ENCODE results near the gene GNG11. TPM values are rescaled to one million over a fixed set of nuclear protein-coding genes. Genes with fewer than 3 reads are reported as not detected.

GNG11 gene
- total and polyA plus RNA-seq, 10 of the 15 experiments (the other 5 are each of a cell fraction or from before 2014, with no cell fraction given): 0.15 to 2.4 (median 0.84) TPM

DNA sequence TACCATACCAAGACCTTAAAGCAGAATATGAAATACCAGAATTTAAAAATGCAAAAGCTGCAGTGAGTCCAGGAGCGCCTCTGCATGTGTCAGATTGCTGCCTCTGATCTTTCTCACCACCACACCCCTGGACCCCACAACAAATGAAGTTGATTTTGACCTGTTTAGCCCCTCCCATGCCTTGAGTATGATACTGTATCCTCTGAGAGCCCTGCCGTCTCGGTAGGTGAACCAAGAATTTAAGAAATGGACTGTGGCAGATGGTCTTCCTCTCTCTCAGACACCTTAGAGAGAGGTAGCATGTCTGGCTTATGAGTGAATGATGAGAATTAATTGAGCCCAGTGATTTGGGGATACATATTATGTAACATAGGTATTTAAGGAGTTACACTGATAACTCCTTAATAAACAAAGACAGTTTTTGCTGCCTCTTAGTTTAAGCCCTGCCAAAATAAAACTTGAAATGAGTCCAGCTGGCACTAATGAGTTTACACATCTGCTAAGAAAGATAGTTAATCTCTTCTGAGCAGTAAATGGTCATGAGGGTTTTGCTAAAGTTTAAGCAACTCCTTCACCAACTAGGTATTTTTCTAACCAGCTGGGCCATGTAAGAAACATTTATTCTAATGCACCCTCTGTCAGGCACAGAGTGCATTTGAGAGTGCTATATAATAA lies 26.4 kb upstream of the GNG11 start:
- WGBS (ENCODE audit: insufficient coverage, insufficient replicate concordance, low lambda C conversion rate, missing lambda C conversion rate): 25% methylated on average over 3 of the region's 3 CpGs
- Histone ChIP-seq H4K20me1 (ENCODE audit: control insufficient read depth, insufficient read depth) (no peaks in the 10 kb centered on the region), H2AFZ (ENCODE audit: control insufficient read depth, low read depth, low read length) (no peak overlapping the region), H3K4me2 (ENCODE audit: control insufficient read depth, insufficient read depth) (no peak overlapping the region), H3K9me3 (replicated peaks; ENCODE audit: control insufficient read depth, insufficient read depth, low read length) (no peaks in the 10 kb centered on the region), H3K27ac (ENCODE audit: control insufficient read depth, insufficient read depth) (no peak overlapping the region), H3K27me3 (replicated peaks in 1 of 2; ENCODE audit: control insufficient read depth in 2 of 2, insufficient read depth in 2 of 2, low read length in 1 of 2) (peaks cover 0 to 10% of the 10 kb centered on the region in 2 experiments; a peak in 3 of 4 replicates), H3K4me3 (no peak overlapping the region), H3K4me1 (ENCODE audit: control insufficient read depth, insufficient read depth, low read length) (no peaks in the 10 kb centered on the region), H3K79me2 (ENCODE audit: control insufficient read depth, insufficient read depth, low read length) (no peaks in the 10 kb centered on the region), H3K9ac (ENCODE audit: control insufficient read depth, insufficient read depth, low read length) (no peak overlapping the region), H3K36me3 (ENCODE audit: control insufficient read depth in 2 of 2, insufficient read depth in 2 of 2, low read length in 1 of 2) (no peaks in the 10 kb centered on the region)
- FAIRE-seq (no peak), ATAC-seq (no peak), DNase-seq (ENCODE audit: low read depth, low spot score) (no peak)
- SMC1A ChIA-PET (ENCODE audit: uncharacterized antibody, unreplicated experiment): interaction anchor here (1.4 kb wide), 1 partner anchor 11 kb away, joined by 3 read pairs; the partner anchor contains the start of gene GNGT1
- POLR2A ChIA-PET: no interaction called here
- CTCF ChIA-PET: interaction anchor here (0.5 to 2.2 kb wide), 2 partner anchors 192 to 851 kb away, joined by 4 to 9 read pairs; no protein-coding TSS in a partner anchor
- intact Hi-C loops (cut with micrococcal nuclease; ENCODE audit: unreplicated experiment): no loop called here
- RAD21 ChIA-PET (ENCODE audit: unreplicated experiment): interaction anchor here (1.2 kb wide), 1 partner anchor 192 kb away, joined by 4 read pairs; no protein-coding TSS in a partner anchor
- no peak for TF ChIP-seq TARDBP (IDR thresholded peaks at IDR 0.05; ENCODE audit: borderline replicate concordance)
- in situ Hi-C loops (cut with MboI): no loop called here
- no TSS peak for BruUV-seq (replicated peaks)

DNA sequence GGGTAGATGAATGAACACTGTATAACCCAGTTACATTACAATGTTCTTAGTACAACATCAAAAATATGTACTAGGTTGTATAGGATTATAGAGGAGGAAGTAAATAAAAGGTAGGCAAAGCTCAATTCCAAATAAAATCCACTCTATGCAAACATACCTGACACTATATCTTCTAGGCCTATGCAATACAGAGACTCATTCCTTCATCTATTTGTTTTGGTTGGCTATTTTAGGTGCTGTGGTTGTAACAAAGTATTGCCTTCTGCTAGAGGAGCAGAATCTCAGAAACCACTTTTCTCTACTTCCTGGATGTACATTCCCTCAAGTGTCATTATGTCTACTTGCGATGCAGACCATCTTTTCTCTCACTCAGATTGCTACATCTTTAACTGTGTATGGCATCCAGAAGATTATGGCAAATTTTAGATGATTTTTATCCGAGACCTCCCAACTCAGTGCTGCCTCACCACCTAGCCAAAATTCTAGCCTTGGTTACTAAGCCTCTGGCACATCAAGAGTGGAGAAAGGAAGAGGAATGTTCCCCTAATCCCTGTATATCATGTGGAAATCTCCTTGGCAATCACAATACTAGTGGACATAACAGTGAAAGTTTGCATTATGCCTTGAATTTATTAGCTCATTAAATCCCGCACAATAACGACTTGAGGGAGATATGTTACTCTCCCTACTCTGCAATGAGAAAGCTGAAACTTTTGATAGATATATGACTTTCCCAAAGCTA lies 25.5 kb upstream of the GNG11 start:
- Histone ChIP-seq H3K9ac (ENCODE audit: control insufficient read depth, insufficient read depth, low read length) (no peak overlapping the region), H3K27me3 (replicated peaks in 1 of 2; ENCODE audit: control insufficient read depth in 2 of 2, insufficient read depth in 2 of 2, low read length in 1 of 2) (peaks cover 0 to 3% of the 10 kb centered on the region in 2 experiments; a peak in 2 of 4 replicates), H3K4me3 (no peak overlapping the region), H3K79me2 (ENCODE audit: control insufficient read depth, insufficient read depth, low read length) (no peaks in the 10 kb centered on the region), H4K20me1 (ENCODE audit: control insufficient read depth, insufficient read depth) (no peaks in the 10 kb centered on the region), H3K36me3 (ENCODE audit: control insufficient read depth in 2 of 2, insufficient read depth in 2 of 2, low read length in 1 of 2) (no peaks in the 10 kb centered on the region), H3K9me3 (replicated peaks; ENCODE audit: control insufficient read depth, insufficient read depth, low read length) (no peaks in the 10 kb centered on the region), H3K27ac (ENCODE audit: control insufficient read depth, insufficient read depth) (no peak overlapping the region), H3K4me2 (ENCODE audit: control insufficient read depth, insufficient read depth) (no peak overlapping the region), H3K4me1 (ENCODE audit: control insufficient read depth, insufficient read depth, low read length) (no peaks in the 10 kb centered on the region), H2AFZ (ENCODE audit: control insufficient read depth, low read depth, low read length) (no peak overlapping the region)
- FAIRE-seq: no peak
- ChIA-PET RAD21 (ENCODE audit: unreplicated experiment) (interaction anchor here (0.9 to 1.3 kb wide), 3 partner anchors 9 to 191 kb away, joined by 3 to 4 read pairs (median 3); no protein-coding TSS in a partner anchor), POLR2A (no interaction called here), CTCF (interaction anchor here (0.5 to 2.2 kb wide), 4 partner anchors 13 to 237 kb away, joined by 3 to 9 read pairs (median 5); no protein-coding TSS in a partner anchor), SMC1A (ENCODE audit: uncharacterized antibody, unreplicated experiment) (interaction anchor here (0.7 to 4.4 kb wide), 8 partner anchors 9 to 280 kb away, joined by 3 to 19 read pairs (median 3); partner anchors contain the start of gene GNGT1)
- in situ Hi-C loops (cut with MboI) (no loop called here), intact Hi-C loops (cut with micrococcal nuclease; ENCODE audit: unreplicated experiment) (no loop called here)
- DNase-seq (ENCODE audit: low read depth, low spot score): no peak
- no peak for TF ChIP-seq PML (IDR thresholded peaks at IDR 0.05; ENCODE audit: low read length)
- TF ChIP-seq YY1 (IDR thresholded peaks at IDR 0.05; ENCODE audit: low read depth, low read length): no peak
- no peak for TF ChIP-seq MEF2B (IDR thresholded peaks at IDR 0.05; ENCODE audit: partially characterized antibody, poor library complexity, severe bottlenecking)
- no peak for TF ChIP-seq MTA2 (IDR thresholded peaks at IDR 0.05; ENCODE audit: low read depth)
- TF ChIP-seq, protein P1, sequence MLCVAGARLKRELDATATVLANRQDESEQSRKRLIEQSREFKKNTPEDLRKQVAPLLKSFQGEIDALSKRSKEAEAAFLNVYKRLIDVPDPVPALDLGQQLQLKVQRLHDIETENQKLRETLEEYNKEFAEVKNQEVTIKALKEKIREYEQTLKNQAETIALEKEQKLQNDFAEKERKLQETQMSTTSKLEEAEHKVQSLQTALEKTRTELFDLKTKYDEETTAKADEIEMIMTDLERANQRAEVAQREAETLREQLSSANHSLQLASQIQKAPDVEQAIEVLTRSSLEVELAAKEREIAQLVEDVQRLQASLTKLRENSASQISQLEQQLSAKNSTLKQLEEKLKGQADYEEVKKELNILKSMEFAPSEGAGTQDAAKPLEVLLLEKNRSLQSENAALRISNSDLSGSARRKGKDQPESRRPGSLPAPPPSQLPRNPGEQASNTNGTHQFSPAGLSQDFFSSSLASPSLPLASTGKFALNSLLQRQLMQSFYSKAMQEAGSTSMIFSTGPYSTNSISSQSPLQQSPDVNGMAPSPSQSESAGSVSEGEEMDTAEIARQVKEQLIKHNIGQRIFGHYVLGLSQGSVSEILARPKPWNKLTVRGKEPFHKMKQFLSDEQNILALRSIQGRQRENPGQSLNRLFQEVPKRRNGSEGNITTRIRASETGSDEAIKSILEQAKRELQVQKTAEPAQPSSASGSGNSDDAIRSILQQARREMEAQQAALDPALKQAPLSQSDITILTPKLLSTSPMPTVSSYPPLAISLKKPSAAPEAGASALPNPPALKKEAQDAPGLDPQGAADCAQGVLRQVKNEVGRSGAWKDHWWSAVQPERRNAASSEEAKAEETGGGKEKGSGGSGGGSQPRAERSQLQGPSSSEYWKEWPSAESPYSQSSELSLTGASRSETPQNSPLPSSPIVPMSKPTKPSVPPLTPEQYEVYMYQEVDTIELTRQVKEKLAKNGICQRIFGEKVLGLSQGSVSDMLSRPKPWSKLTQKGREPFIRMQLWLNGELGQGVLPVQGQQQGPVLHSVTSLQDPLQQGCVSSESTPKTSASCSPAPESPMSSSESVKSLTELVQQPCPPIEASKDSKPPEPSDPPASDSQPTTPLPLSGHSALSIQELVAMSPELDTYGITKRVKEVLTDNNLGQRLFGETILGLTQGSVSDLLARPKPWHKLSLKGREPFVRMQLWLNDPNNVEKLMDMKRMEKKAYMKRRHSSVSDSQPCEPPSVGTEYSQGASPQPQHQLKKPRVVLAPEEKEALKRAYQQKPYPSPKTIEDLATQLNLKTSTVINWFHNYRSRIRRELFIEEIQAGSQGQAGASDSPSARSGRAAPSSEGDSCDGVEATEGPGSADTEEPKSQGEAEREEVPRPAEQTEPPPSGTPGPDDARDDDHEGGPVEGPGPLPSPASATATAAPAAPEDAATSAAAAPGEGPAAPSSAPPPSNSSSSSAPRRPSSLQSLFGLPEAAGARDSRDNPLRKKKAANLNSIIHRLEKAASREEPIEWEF (IDR thresholded peaks at IDR 0.05; ENCODE audit: insufficient replicate concordance, low read depth, low read length): no peak
- WGBS (ENCODE audit: insufficient coverage, insufficient replicate concordance, low lambda C conversion rate, missing lambda C conversion rate): 66% methylated on average over 4 of the region's 4 CpGs
- BruUV-seq (replicated peaks): no TSS peak
- ATAC-seq: no peak

All from GM12878 (cell line).